ENCODE measurements around the gene TEKT5.
A peak's percentile ranks its signal among the peaks of the same experiment; 100 is the strongest.
"Not testable (repeated sequence)": the region's sequence is repeated elsewhere in the genome, so short reads cannot be mapped to it uniquely, and the experiment has no call there.

The TEKT5 gene

GRCh38 chr16:10657925-10658324 is 36.8 kb downstream of the TEKT5 start:
- DNase-seq = no peak

DNA sequence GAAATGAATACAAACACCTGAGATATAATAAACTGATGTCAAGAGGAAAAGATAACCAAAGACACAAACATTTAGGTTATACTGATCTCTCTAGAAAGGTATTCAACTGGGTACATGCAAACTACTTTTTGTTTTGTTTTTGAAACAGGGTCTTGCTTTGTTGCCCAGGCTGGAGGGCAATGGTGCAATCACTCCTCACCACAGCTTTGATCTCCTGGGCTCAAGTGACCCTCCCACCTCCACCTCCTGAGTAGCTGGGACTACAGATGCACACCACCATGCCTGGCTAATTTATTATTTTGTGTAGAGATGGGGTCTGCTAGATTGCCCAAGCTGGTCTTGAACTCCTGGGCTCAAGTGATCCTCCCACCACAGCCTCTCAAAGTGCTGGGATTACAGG is 38.1 kb downstream of the TEKT5 start:
- DNase-seq = no peak

GRCh38 chr16:10655415-10655977 is 39.2 kb downstream of the TEKT5 start:
- no peak for DNase-seq

DNA sequence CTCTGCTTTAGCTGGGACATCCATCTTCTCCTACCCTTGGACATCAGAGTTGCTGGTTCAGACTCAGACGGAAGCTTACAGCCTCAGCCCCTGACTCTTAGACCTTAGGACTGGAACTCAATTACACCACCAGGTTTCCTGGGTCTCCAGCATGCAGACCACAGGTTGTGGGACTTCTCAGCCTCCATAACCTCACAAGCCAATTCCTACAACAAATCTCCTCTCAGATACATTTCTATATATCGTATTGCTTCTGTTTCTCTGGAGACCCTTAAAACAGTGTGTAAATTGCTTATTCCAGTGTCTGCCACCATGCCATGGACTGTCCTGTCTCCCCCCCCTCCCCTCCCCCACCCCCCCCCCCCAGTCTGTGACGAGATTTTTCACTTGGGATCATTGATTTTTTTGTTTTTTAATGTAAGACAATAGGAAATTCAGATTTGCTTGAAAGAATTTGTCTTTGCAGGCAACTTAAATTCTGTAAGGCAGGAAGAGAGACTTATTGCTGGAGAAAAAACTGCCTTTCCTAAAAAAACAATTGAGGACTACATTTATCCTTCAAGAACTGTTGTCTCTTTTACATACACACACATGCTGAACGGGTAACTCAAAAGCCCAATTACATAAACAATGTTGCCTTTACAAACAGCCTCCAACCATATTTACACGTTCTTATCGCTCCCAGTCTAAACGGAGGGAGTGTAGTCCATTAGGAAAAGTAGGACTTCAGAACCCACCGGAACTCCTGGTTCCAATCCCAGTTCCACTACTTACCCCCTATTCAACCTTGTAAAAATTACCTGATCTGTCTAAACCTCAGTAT is 39.9 kb downstream of the TEKT5 start:
- DNase-seq = no peak

- no peak for DNase-seq
These were observed 41.8 kb downstream of the TEKT5 start for GRCh38 chr16:10652730-10653590.

- not testable (repeated sequence) for DNase-seq
These were observed 45.6 kb downstream of the TEKT5 start for GRCh38 chr16:10649098-10649497.

DNA sequence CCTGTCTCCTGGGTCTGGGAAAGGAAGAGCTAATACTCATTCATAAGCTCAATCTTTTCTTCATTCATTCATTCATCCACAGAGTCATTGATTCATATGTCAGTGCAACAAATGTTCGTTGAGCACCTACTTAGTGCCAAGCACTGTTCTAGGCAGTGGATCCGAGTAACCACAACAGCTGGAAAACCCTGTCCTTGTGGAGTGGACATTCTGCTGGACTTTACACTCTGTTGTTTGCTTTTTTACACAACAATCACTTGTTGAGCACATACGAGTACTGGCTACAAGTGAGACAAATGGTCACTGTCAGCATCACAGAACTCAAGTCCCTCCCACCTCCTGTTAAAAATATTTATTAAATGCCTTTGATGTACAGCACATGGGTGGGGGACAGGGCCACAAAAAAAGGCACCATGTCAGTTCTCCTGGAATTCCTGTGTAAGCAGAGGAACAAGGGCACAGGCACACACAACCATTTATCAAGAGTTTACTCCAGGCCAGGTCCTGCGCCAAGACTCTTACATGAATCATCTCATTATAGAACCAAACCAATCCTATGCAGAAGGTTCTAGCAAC is 46.9 kb downstream of the TEKT5 start:
- no peak for DNase-seq

DNA sequence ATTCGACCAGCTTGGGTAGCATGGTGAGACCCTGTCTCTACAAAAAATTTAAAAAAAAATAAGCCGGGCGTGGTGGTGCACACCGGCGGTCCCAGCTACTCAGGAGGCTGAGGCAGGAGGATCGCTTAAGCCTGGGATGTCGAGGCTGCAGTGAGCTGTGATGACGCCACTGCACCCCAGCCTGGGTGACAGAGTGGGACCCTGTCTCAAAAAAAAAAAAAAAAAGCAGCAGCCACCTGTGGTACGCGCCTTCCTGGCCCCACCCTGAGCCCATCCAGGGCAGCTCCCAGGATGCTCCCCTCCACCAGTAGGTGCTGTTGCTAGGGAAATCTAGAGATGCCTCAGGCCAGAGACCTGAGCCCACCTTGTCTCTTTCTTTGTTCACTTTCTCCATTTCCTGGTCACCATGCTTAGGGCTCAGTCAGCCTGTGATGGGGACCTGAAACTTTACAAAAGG is 47.4 kb downstream of the TEKT5 start:
- DNase-seq = no peak

- DNase-seq = no peak
These were observed 48.0 kb downstream of the TEKT5 start for GRCh38 chr16:10646581-10647263.

DNA sequence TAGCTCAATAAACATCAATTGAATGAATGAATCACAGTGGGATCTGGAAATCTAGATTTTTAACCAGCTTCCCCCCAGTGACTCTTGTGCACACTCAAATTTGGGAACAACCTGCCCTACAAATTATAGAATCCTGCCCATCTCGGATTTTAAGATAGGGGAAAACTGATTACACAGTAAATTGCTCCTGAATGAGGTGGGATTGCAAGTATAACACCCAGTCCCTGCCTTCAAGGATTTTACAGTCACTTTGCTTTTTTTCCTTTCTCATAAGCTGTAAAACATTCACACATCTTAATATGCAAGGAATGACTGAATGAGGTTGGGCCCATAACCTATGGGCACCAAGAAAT is 48.5 kb downstream of the TEKT5 start:
- DNase-seq = no peak

DNA sequence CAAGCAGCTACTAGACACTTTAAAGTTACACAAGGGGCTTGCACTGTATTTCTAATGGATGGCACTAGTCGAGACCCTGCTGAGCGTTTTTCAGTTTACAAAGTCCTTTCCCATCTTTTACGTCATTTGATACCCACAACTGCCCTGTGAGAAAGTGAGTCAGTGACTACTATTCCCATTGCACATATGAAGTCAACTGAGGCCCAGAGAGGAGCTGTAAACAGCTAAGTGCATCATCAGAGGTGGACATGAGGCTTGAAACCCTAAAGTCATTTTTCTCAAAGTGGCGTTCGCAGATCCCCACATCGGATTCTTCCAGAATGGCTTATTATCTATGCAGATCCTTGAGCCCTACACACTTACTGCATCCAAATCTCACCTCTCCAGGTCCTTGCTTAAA is 50.6 kb downstream of the TEKT5 start:
- no peak for DNase-seq

DNA sequence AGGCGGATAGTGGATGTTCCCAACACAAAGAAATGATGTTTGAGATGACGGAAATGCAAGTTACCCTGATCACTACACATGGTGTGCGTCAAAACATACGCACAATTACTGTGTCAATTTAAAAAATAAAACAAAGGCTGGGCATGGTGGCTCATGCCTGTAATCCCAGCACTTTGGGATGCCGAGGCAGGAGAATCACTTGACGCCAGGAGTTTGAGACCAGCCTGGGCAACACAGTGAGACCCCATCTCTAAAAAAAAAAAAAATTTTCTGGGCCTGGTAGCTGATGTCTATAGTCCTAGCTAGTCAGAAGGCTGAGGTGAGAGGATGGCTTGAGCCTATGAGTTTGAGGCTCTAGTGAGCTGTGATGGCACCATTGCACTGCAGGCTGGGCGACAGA is 51.8 kb downstream of the TEKT5 start:
- no peak for DNase-seq

DNA sequence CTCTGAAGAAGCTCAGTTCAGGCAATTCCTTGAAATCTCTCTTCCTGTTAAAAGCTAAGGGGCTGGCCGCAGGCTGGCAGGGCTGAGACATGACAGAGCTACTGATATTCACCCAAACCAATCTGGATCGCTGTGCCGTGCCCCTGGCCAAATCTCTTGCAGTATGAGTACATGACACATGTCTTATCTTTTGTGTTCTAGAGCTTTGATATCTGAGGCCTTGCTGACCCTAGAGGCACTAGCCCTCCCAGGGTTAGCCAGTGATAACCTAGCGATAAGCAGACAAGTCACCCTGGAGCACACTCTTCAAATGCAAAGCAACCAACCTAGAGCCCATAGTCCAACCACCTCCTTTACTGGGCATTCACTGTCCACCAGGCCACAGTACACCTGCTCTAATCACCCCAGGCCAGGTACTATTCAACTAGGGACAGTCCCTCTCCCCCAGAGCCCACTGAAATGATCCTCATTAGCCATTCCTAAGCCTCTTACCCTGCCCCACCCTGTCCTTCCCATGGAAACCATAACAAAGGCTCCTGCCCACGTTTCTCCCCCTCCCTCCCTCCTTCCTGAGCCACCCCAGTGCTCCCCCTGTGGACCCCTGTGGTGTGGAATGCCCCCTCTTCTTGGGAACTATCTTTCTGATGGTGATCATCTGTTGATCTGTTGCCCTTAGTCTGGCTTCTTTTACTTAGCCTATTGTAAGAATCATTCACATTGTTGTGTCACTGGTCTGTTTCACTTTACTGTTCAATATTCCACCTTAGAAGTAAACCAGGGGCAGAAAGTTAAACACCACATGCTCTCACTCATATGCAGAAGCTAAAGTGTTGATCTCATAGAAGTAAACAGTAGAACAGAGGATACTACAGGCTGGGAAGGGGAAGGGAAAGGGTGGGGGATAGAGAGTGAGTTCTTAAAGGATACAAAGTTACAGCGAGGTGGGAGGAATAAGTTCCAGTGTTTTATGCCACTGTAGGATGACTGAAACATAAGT is 52.5 kb downstream of the TEKT5 start:
- DNase-seq = no peak

GRCh38 chr16:10641555-10641952 is 53.2 kb downstream of the TEKT5 start:
- no peak for DNase-seq

- DNase-seq = no peak
These were observed 53.8 kb downstream of the TEKT5 start for GRCh38 chr16:10640934-10641333.

- DNase-seq = peak in 1 of 2 donors; percentile 56
These were observed 56.6 kb downstream of the TEKT5 start for GRCh38 chr16:10638101-10638500.

DNA sequence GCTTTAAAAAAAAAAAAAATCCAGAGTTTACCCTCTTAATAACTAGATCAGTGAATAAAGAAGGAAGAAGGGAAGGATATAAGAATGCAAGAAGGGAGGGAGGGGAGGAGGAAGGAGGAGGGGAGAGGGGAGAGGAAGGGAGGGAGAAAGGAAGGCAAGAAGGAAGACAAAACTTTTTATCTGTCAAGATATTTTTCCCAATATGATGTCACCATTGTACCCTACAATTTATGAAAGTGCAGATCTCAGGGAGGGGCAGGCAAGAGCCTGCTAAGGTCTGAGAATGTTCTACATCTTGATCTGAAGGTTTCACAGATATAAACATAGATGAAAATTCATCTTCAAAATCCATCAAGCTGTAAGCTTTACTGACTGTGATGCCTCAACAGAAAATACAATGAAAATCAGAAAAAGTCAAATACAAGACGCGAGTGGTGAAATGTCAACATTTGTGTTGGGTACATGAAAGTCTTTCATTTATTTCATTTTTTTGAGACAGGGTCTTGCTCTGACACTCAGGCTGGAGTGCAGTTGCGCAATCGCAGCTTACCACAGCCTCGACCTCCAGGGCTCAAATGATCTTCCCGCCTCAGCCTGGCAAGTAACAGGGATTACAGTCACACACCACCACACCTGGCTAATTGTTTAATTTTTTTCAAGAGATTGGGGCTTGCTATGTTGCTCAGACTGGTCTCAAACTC is 57.2 kb downstream of the TEKT5 start:
- DNase-seq = no peak

GRCh38 chr16:10635365-10636021 is 59.2 kb downstream of the TEKT5 start:
- peak; percentile 9 to 27 for DNase-seq

- not testable (repeated sequence) for DNase-seq
These were observed 61.3 kb downstream of the TEKT5 start for GRCh38 chr16:10633429-10633828.

DNA sequence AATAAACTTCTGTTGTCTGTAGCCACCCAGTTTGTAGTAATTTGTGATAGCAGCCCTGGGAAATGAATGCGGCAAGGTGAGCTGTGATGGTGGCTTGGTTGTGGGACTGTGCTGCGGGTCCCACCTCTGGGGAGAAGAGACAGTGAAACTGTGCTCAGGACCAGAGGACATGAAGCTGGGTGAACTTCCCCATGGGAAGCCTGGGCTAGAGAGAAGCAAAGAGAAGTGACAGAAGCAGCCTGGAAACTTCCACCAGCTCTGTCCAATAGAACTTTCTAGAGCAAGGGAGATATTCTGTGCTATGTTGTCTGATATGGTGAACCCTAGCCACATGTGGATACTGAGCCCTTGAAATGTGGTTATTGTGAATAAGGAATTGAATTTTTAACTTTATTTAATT is 62.8 kb downstream of the TEKT5 start:
- peak; percentile 39 to 40 for DNase-seq
